ENCODE measurements around the gene AJUBA.

Gene AJUBA

GRCh38 chr14:22929961-22930364 lies 52.4 kb downstream of the AJUBA start:
- no peak for DNase-seq

- DNase-seq: peak; percentile 97
These were observed 53.0 kb downstream of the AJUBA start, which contains the start of gene PRMT5 for GRCh38 chr14:22929104-22929960. TSS of gene PRMT5 (minus strand) at chr14:22929376. CDS start at chr14:22929361, 15 bp downstream.

GRCh38 chr14:22928237-22929103 lies 53.9 kb downstream of the AJUBA start:
- DNase-seq: no peak

GRCh38 chr14:22926316-22926715 lies 56.0 kb downstream of the AJUBA start:
- DNase-seq: no peak

GRCh38 chr14:22925513-22925912 lies 56.8 kb downstream of the AJUBA start:
- DNase-seq: no peak

GRCh38 chr14:22923746-22924145 lies 58.6 kb downstream of the AJUBA start:
- DNase-seq: no peak

- DNase-seq: no peak
These were observed 60.1 kb downstream of the AJUBA start for GRCh38 chr14:22922294-22922693.
